HG03196 (cell line): ENCODE measurements around the gene OR4C46.
"Not testable (repeated sequence)": the region's sequence is repeated elsewhere in the genome, so short reads cannot be mapped to it uniquely, and the experiment has no call there.

Experiments
- ATAC-seq: cut with Tn5 transposase; IDR thresholded peaks from one replicate; pipeline ENCODE4 v1.9.1; 2021; ENCODE audit not compliant: unreplicated experiment

Gene OR4C46

DNA sequence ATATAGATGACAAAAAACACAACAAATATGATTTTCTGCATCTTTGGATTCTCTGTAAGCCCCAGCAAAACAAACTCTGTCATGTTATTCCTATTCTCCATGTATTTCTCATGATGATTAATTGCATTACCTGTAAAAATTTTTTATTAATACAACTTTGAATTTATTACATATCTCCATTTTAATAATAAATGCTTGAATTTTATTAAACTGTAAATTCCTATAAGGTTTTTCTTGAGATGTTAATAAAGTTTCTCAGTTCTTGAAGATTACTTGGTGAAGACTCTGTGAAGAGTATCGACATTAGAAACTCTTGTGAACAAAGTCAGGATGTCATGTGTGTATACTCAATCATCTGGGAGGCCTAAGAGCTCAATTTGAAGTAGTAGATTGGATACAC, at the start of gene OR4C46:
TSS of gene OR4C46 (minus strand) at position 101 of the 400 bp plus-strand sequence. CDS start at position 101, 0 bp downstream.
- no peak for ATAC-seq

DNA sequence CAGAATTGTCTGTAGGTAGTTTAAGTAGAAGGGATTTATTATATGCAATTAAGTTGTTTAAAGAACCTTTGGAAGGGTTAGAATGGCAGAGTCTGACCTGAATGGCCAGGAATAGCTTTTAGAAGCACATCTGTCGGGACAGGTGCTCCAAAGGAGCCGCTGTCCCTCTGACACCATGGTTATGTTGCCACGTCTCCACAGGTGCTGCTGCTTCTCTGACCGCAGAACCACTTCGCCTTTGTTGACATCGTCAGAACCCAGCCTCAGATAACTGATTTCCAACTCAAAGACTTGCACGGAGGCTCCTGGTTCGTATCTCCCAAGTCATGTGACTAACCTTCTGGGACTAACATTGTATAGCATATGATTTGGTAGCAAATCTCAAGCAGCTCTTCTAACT, 41.8 kb upstream of the OR4C46 start:
- ATAC-seq, result not testable (repeated sequence)

DNA sequence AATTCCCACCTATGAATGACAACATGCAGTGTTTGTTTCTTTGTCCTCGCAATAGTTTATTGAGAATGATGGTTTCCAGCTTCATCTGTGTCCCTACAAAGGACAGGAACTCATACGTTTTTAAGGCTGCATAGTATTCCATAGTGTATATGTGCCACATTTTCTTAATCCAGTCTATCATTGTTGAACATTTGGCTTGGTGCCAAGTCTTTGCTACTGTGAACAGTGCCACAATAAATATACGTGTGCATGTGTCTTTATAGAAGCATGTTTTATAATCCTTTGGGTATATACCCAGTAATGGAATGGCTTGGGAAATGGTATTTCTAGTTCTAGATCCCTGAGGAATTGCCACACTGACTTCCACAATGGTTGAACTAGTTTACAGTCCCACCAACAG, 42.4 kb downstream of the OR4C46 start:
- not testable (repeated sequence) for ATAC-seq

DNA sequence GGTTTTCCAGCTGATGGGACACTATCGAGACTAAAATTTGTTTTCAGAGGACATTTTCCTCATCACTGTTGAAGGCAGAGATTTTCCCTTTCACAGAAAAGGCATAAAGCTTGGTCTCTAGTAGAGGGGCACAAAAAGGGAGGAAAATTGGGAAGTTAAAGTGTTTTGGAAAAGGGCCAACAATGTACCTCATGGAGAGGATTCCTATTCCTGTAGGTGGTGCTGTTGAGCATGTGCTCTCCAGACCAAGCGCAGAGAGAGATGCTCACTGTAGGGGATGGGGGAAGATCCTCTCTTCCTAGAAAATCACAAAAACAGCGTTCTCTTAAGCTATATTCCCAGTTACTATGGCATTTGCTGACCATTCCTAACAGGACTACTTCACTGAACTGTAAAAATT, 44.9 kb downstream of the OR4C46 start:
- ATAC-seq, result no peak

DNA sequence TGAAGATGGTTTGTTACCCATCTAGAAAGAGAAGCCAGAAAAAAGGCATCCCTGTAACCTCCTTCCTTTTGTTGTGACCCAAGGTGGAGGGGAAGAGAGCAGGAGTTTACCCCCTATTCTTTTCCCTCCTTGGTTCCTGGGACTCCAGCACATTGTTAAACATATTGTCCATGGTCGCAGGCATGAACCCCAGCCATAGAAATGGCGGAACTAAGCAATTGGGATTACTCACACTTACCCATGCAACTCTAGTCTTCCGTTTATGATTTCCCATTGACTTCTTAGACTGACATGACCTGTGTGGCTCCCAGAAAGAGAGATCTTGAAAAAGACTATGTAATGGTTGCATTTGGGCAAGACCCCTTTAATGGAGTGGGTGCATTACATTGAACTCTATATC, 45.4 kb downstream of the OR4C46 start:
- ATAC-seq, result no peak
